Progenitor cell of endocrine pancreas (in vitro differentiated cells): ENCODE measurements around the gene DLD. TPM values are rescaled to one million over a fixed set of nuclear protein-coding genes. Genes with fewer than 3 reads are reported as not detected.
A peak's percentile ranks its signal among the peaks of the same experiment; 100 is the strongest.
"Not testable (repeated sequence)": the region's sequence is repeated elsewhere in the genome, so short reads cannot be mapped to it uniquely, and the experiment has no call there.

Experiments
- DNase-seq: peaks from one replicate; pipeline ENCODE4 v3.0.0; 2021; ENCODE audit warnings: low spot score; ENCODE audit not compliant: unreplicated experiment
- H3K27ac Mint-ChIP-seq: 2 replicates; pipeline ENCODE4 v1.8.0; 2021; ENCODE audit warnings: mild to moderate bottlenecking, moderate library complexity, mixed read lengths
- H3K27me3 Mint-ChIP-seq: 2 replicates; pipeline ENCODE4 v1.8.0; 2021; ENCODE audit warnings: mixed read lengths
- H3K36me3 Mint-ChIP-seq: 2 replicates; pipeline ENCODE4 v1.8.0; 2022; ENCODE audit warnings: mixed read lengths; ENCODE audit not compliant: insufficient read depth
- H3K4me1 Mint-ChIP-seq: 2 replicates; pipeline ENCODE4 v1.8.0; 2021; ENCODE audit warnings: low read depth, mixed read lengths
- H3K4me3 Mint-ChIP-seq: 2 replicates; pipeline ENCODE4 v1.8.0; 2021; ENCODE audit warnings: low read depth, mild to moderate bottlenecking, moderate library complexity, mixed read lengths
- H3K9me3 Mint-ChIP-seq: 2 replicates; pipeline ENCODE4 v1.8.0; 2021; ENCODE audit warnings: low read depth, mixed read lengths
- CTCF ChIP-seq: fragments of 200-600 bp; sonication (generic); IDR thresholded peaks from one replicate; pipeline ENCODE4 v1.5.0; 2021; ENCODE audit warnings: antibody characterized with exemption, mild to moderate bottlenecking; ENCODE audit not compliant: unreplicated experiment
- total RNA-seq: library from RNA; stranded (reverse); gene quantifications from 2 replicates; pipeline ENCODE4 v1.2.1, GENCODE V29; 2021

Gene DLD
- total RNA-seq, 1 donor from 2014 or later, result 75.7 TPM

- TF ChIP-seq CTCF, result no peak
- Mint-ChIP-seq H3K4me3 (peak overlapping the region; percentile 91), H3K9me3 (peaks cover 4% of the 10 kb centered on the region), H3K27ac (no peak overlapping the region), H3K36me3 (no peaks in the 10 kb centered on the region), H3K4me1 (peaks cover 20% of the 10 kb centered on the region), H3K27me3 (peaks cover 12% of the 10 kb centered on the region)
- DNase-seq, result no peak
Observed at GRCh38 chr7:107889992-107890391, 991 bp upstream of the DLD start.

- Mint-ChIP-seq H3K4me1 (peaks cover 20% of the 10 kb centered on the region), H3K27ac (peak overlapping the region; percentile 99), H3K27me3 (peaks cover 9% of the 10 kb centered on the region), H3K36me3 (no peaks in the 10 kb centered on the region), H3K9me3 (peaks cover 4% of the 10 kb centered on the region), H3K4me3 (peak overlapping the region; percentile 91)
- DNase-seq, result no peak
- no peak for TF ChIP-seq CTCF
Observed at GRCh38 chr7:107890493-107890961, 456 bp upstream of the DLD start.

- peak overlapping the region; percentile 91 for H3K4me3 Mint-ChIP-seq
- H3K9me3 Mint-ChIP-seq, result peaks cover 4% of the 10 kb centered on the region
- DNase-seq, result no peak
- H3K36me3 Mint-ChIP-seq, result no peaks in the 10 kb centered on the region
- no peak for TF ChIP-seq CTCF
- H3K4me1 Mint-ChIP-seq, result peaks cover 22% of the 10 kb centered on the region
- H3K27me3 Mint-ChIP-seq, result no peaks in the 10 kb centered on the region
- peak overlapping the region; percentile 99 for H3K27ac Mint-ChIP-seq
Observed at GRCh38 chr7:107891636-107892366, 818 bp downstream of the DLD start.

GRCh38 chr7:107892367-107892741, 1.4 kb downstream of the DLD start:
- Mint-ChIP-seq H3K27ac (peak overlapping the region; percentile 99), H3K4me3 (peak overlapping the region; percentile 91), H3K4me1 (peaks cover 22% of the 10 kb centered on the region)
- not testable (repeated sequence) for H3K27me3 Mint-ChIP-seq, DNase-seq, H3K9me3 Mint-ChIP-seq, H3K36me3 Mint-ChIP-seq

- H3K27ac Mint-ChIP-seq, result no peak overlapping the region
- peaks cover 11% of the 10 kb centered on the region for H3K36me3 Mint-ChIP-seq
- H3K4me3 Mint-ChIP-seq, result no peak overlapping the region
- TF ChIP-seq CTCF, result no peak
- H3K4me1 Mint-ChIP-seq, result peaks cover 22% of the 10 kb centered on the region
- DNase-seq, result no peak
- no peaks in the 10 kb centered on the region for H3K27me3 Mint-ChIP-seq
- no peaks in the 10 kb centered on the region for H3K9me3 Mint-ChIP-seq
Observed at GRCh38 chr7:107898997-107899594, 8.1 kb downstream of the DLD start.
